Central memory CD4-positive, alpha-beta T cell (primary cell): Measurements from ENCODE around the gene SLC5A2.
"Not testable (repeated sequence)": the region's sequence is repeated elsewhere in the genome, so short reads cannot be mapped to it uniquely, and the experiment has no call there.

Experiments used
- DNase-seq: peaks from one replicate; pipeline ENCODE4 v3.0.0; 2022
- total RNA-seq, 3 experiments: gene quantifications; one replicate each; lab custom pipeline; 2026; lab: John Stamatoyannopoulos, UW

SLC5A2 gene
- total RNA-seq: 0 to 2.7 (median 1.7) reads per million in 3 experiments

- DNase-seq: no peak
These were observed at the start of gene SLC5A2 for GRCh38 chr16:31483081-31483480. SLC5A2 (plus strand) TSS chr16:31483123; CDS start chr16:31483137, 14 bp downstream.

GRCh38 chr16:31435341-31436220 lies 47.3 kb upstream of the SLC5A2 start:
- DNase-seq: no peak

GRCh38 chr16:31436221-31437045 lies 46.5 kb upstream of the SLC5A2 start:
- no peak for DNase-seq

GRCh38 chr16:31438414-31438813 lies 44.5 kb upstream of the SLC5A2 start:
- no peak for DNase-seq

- not testable (repeated sequence) for DNase-seq
These were observed 43.9 kb upstream of the SLC5A2 start for GRCh38 chr16:31439023-31439422.

GRCh38 chr16:31439519-31439918 lies 43.4 kb upstream of the SLC5A2 start:
- DNase-seq: no peak

GRCh38 chr16:31440516-31441184 lies 42.3 kb upstream of the SLC5A2 start:
- no peak for DNase-seq

- DNase-seq: no peak
These were observed 41.0 kb upstream of the SLC5A2 start for GRCh38 chr16:31441956-31442355.

GRCh38 chr16:31445931-31446330 lies 37.0 kb upstream of the SLC5A2 start:
- DNase-seq: not testable (repeated sequence)

GRCh38 chr16:31451201-31451600 lies 31.7 kb upstream of the SLC5A2 start:
- no peak for DNase-seq

GRCh38 chr16:31451681-31452351 lies 31.1 kb upstream of the SLC5A2 start:
- no peak for DNase-seq

- no peak for DNase-seq
These were observed 30.3 kb upstream of the SLC5A2 start for GRCh38 chr16:31452631-31453106.

- DNase-seq: no peak
These were observed 29.4 kb upstream of the SLC5A2 start for GRCh38 chr16:31453255-31454204.

GRCh38 chr16:31455601-31456314 lies 27.2 kb upstream of the SLC5A2 start:
- no peak for DNase-seq

GRCh38 chr16:31456988-31457360 lies 25.9 kb upstream of the SLC5A2 start:
- DNase-seq: no peak

- peak; percentile 56 for DNase-seq
These were observed 24.7 kb upstream of the SLC5A2 start for GRCh38 chr16:31458073-31458843.

- DNase-seq: peak; percentile 98
These were observed 23.9 kb upstream of the SLC5A2 start, which contains the start of gene ARMC5 for GRCh38 chr16:31458844-31459686. ARMC5 (plus strand) TSS chr16:31459501; CDS start chr16:31459525, 24 bp downstream.
